ENCODE data around the gene C4orf50.

The C4orf50 gene

GRCh38 chr4:5972571-5972970 lies 45.7 kb downstream of the C4orf50 start:
- peak in 1 of 56 donors; percentile 9 for DNase-seq

- no peak for DNase-seq
Measured at GRCh38 chr4:5971078-5971450, 47.2 kb downstream of the C4orf50 start.

- DNase-seq = no peak
Measured at GRCh38 chr4:5970381-5971077, 47.7 kb downstream of the C4orf50 start.

GRCh38 chr4:5969777-5970176 lies 48.5 kb downstream of the C4orf50 start:
- DNase-seq = no peak

- DNase-seq = no peak
Measured at GRCh38 chr4:5969336-5969735, 48.9 kb downstream of the C4orf50 start.

GRCh38 chr4:5968246-5968645 lies 50.0 kb downstream of the C4orf50 start:
- DNase-seq = no peak

GRCh38 chr4:5967783-5968182 lies 50.4 kb downstream of the C4orf50 start:
- no peak for DNase-seq

GRCh38 chr4:5965225-5965624 lies 53.0 kb downstream of the C4orf50 start:
- no peak for DNase-seq

- DNase-seq = no peak
Measured at GRCh38 chr4:5964030-5964429, 54.2 kb downstream of the C4orf50 start.

GRCh38 chr4:5963611-5964010 lies 54.6 kb downstream of the C4orf50 start:
- no peak for DNase-seq

- DNase-seq = no peak
Measured at GRCh38 chr4:5962416-5962815, 55.8 kb downstream of the C4orf50 start.

GRCh38 chr4:5960252-5960880 lies 57.9 kb downstream of the C4orf50 start:
- no peak for DNase-seq

GRCh38 chr4:5959211-5959982 lies 58.8 kb downstream of the C4orf50 start:
- DNase-seq = no peak

- no peak for DNase-seq
Measured at GRCh38 chr4:5958199-5958735, 60.0 kb downstream of the C4orf50 start.

GRCh38 chr4:5957076-5957475 lies 61.2 kb downstream of the C4orf50 start:
- DNase-seq = no peak

- DNase-seq = peak in 10 of 56 donors; percentile 7 to 42 (median 25)
Measured at GRCh38 chr4:5956285-5957021, 61.8 kb downstream of the C4orf50 start.

GRCh38 chr4:5955856-5956255 lies 62.4 kb downstream of the C4orf50 start:
- DNase-seq = no peak

GRCh38 chr4:5955201-5955821 lies 62.9 kb downstream of the C4orf50 start:
- DNase-seq = no peak

- DNase-seq = no peak
Measured at GRCh38 chr4:5954056-5954760, 64.0 kb downstream of the C4orf50 start.

Data from amygdala (tissue), 56 donors.